Glutamatergic neuron (in vitro differentiated cells): Measurements from ENCODE around the gene STON2. TPM values are rescaled to one million over a fixed set of nuclear protein-coding genes. Genes with fewer than 3 reads are reported as not detected.
A peak's percentile ranks its signal among the peaks of the same experiment; 100 is the strongest.

Source experiments
- DNase-seq: peaks from one replicate; pipeline ENCODE4 v3.0.0; 2022
- H3K27ac Mint-ChIP-seq: one replicate; pipeline ENCODE4 v1.8.0; 2020; ENCODE audit warnings: mild to moderate bottlenecking, mixed read lengths, inconsistent platforms; ENCODE audit not compliant: unreplicated experiment
- H3K27me3 Mint-ChIP-seq: one replicate; pipeline ENCODE4 v1.8.0; 2020; ENCODE audit warnings: mild to moderate bottlenecking, moderate library complexity, mixed read lengths, inconsistent platforms; ENCODE audit not compliant: unreplicated experiment
- H3K36me3 Mint-ChIP-seq: one replicate; pipeline ENCODE4 v1.8.0; 2020; ENCODE audit warnings: mild to moderate bottlenecking, mixed read lengths, inconsistent platforms; ENCODE audit not compliant: unreplicated experiment
- H3K4me1 Mint-ChIP-seq: one replicate; pipeline ENCODE4 v1.8.0; 2020; ENCODE audit warnings: mild to moderate bottlenecking, low read depth, mixed read lengths, inconsistent platforms; ENCODE audit not compliant: unreplicated experiment
- H3K4me3 Mint-ChIP-seq: one replicate; pipeline ENCODE4 v1.8.0; 2020; ENCODE audit warnings: mild to moderate bottlenecking, mixed read lengths, inconsistent platforms; ENCODE audit not compliant: unreplicated experiment
- H3K9me3 Mint-ChIP-seq: one replicate; pipeline ENCODE4 v1.8.0; 2020; ENCODE audit warnings: mild to moderate bottlenecking, moderate library complexity, mixed read lengths, inconsistent platforms; ENCODE audit not compliant: unreplicated experiment
- CTCF ChIP-seq: fragments of 200-600 bp; sonication (generic); IDR thresholded peaks from one replicate; pipeline ENCODE4 v1.5.0; 2021; ENCODE audit not compliant: partially characterized antibody, unreplicated experiment
- total RNA-seq: library from RNA; stranded (reverse); fragmentation: NEBNext Ultra II Directional; extraction: Animal tissue kit (Norgen Biotek cat#: 25700); gene quantifications from one replicate; pipeline ENCODE4 v1.2.1, GENCODE V29; 2021; ENCODE audit not compliant: unreplicated experiment

STON2 gene
- total RNA-seq, 1 donor from 2014 or later = 278 TPM

GRCh38 chr14:81301371-81301770 is 98.8 kb downstream of the STON2 start:
- no peak overlapping the region for H3K27ac Mint-ChIP-seq
- H3K4me1 Mint-ChIP-seq = peaks cover 46% of the 10 kb centered on the region
- no peak for DNase-seq
- H3K27me3 Mint-ChIP-seq = peaks cover 3% of the 10 kb centered on the region
- no peak overlapping the region for H3K4me3 Mint-ChIP-seq
- H3K36me3 Mint-ChIP-seq = no peaks in the 10 kb centered on the region
- H3K9me3 Mint-ChIP-seq = peaks cover 3% of the 10 kb centered on the region
- no peak for TF ChIP-seq CTCF

- peaks cover 39% of the 10 kb centered on the region for H3K4me1 Mint-ChIP-seq
- H3K36me3 Mint-ChIP-seq = no peaks in the 10 kb centered on the region
- no peak for TF ChIP-seq CTCF
- H3K9me3 Mint-ChIP-seq = no peaks in the 10 kb centered on the region
- no peak overlapping the region for H3K4me3 Mint-ChIP-seq
- H3K27me3 Mint-ChIP-seq = peaks cover 3% of the 10 kb centered on the region
- no peak overlapping the region for H3K27ac Mint-ChIP-seq
- no peak for DNase-seq
These were observed 101.2 kb downstream of the STON2 start for GRCh38 chr14:81298911-81299310.

GRCh38 chr14:81298122-81298521 is 102.0 kb downstream of the STON2 start:
- Mint-ChIP-seq H3K27ac (peak overlapping the region; percentile 72), H3K27me3 (peaks cover 3% of the 10 kb centered on the region), H3K36me3 (no peaks in the 10 kb centered on the region), H3K9me3 (peaks cover 5% of the 10 kb centered on the region), H3K4me1 (peaks cover 32% of the 10 kb centered on the region), H3K4me3 (peak overlapping the region; percentile 46)
- TF ChIP-seq CTCF = no peak
- no peak for DNase-seq

GRCh38 chr14:81295958-81296923 is 103.9 kb downstream of the STON2 start:
- no peak for TF ChIP-seq CTCF
- peaks cover 7% of the 10 kb centered on the region for H3K9me3 Mint-ChIP-seq
- H3K4me1 Mint-ChIP-seq = peaks cover 27% of the 10 kb centered on the region
- H3K36me3 Mint-ChIP-seq = no peaks in the 10 kb centered on the region
- no peak overlapping the region for H3K4me3 Mint-ChIP-seq
- H3K27ac Mint-ChIP-seq = no peak overlapping the region
- no peak for DNase-seq
- H3K27me3 Mint-ChIP-seq = no peaks in the 10 kb centered on the region

- TF ChIP-seq CTCF = no peak
- peaks cover 27% of the 10 kb centered on the region for H3K36me3 Mint-ChIP-seq
- H3K27me3 Mint-ChIP-seq = peaks cover 2% of the 10 kb centered on the region
- peaks cover 4% of the 10 kb centered on the region for H3K4me1 Mint-ChIP-seq
- no peak for DNase-seq
- H3K27ac Mint-ChIP-seq = no peak overlapping the region
- no peak overlapping the region for H3K4me3 Mint-ChIP-seq
- peaks cover 26% of the 10 kb centered on the region for H3K9me3 Mint-ChIP-seq
These were observed 110.6 kb downstream of the STON2 start for GRCh38 chr14:81289516-81289915.
